Endothelial cell of umbilical vein (primary cell): ENCODE results near the gene TSC22D3. TPM values are rescaled to one million over a fixed set of nuclear protein-coding genes. Genes with fewer than 3 reads are reported as not detected.

ENCODE experiments used
- BruUV-seq: library from RNA; stranded (reverse); fragments of 400-500 nt; replicated peaks from 2 replicates; lab custom pipeline; 2021; lab: Mats Ljungman, UMichigan
- CTCF ChIA-PET: fragments of 300-600, 350-600 bp; sonication (Branson Sonifier 250); formaldehyde crosslinking; loops from one replicate; lab custom pipeline; 2021; ENCODE audit warnings: antibody characterized with exemption, inconsistent platforms; lab: Charles Lee
- POLR2A ChIA-PET: fragments of 300-600, 350-600 bp; sonication (Branson Sonifier 250); formaldehyde crosslinking; loops from one replicate; lab custom pipeline; 2021; ENCODE audit warnings: antibody characterized with exemption, inconsistent platforms; lab: Charles Lee
- DNase-seq: peaks from one replicate; pipeline ENCODE4 v3.0.0-alpha.2; 2011; ENCODE audit warnings: low read depth, low spot score
- FAIRE-seq: peaks from 2 replicates; lab custom pipeline; 2011; peaks lifted over from hg19 to GRCh38; lab: Jason Lieb, UNC
- H2AFZ ChIP-seq: 2 replicates; pipeline ENCODE4 v1.6.0; 2012; ENCODE audit warnings: low read depth, low read length, control low read depth, inconsistent platforms
- H3K27ac ChIP-seq: 2 replicates; pipeline ENCODE4 v1.5.1; 2011; ENCODE audit warnings: low read depth, mild to moderate bottlenecking, control low read depth, low read length, moderate library complexity; ENCODE audit not compliant: insufficient read depth
- H3K27me3 ChIP-seq, 2 experiments: 2 replicates each; pipeline versions ENCODE4 v1.6.0 to v1.6.1; 2011; ENCODE audit warnings: low read length in 2 of 2, mixed read lengths in 1 of 2; ENCODE audit not compliant: control insufficient read depth in 2 of 2, insufficient read depth in 2 of 2
- H3K36me3 ChIP-seq, 2 experiments: 2 replicates in 1 of 2; 3 replicates in 1 of 2; pipeline ENCODE4 v1.5.1; 2011; ENCODE audit warnings: low read length in 2 of 2, mild to moderate bottlenecking in 1 of 2, moderate library complexity in 1 of 2; ENCODE audit not compliant: control insufficient read depth in 2 of 2, insufficient read depth in 2 of 2; ENCODE audit errors: extremely low read depth in 1 of 2
- H3K4me1 ChIP-seq: 3 replicates; pipeline ENCODE4 v1.5.1; 2011; ENCODE audit warnings: mild to moderate bottlenecking, low read length; ENCODE audit not compliant: control insufficient read depth, insufficient read depth; ENCODE audit errors: extremely low read depth
- H3K4me2 ChIP-seq: 2 replicates; pipeline ENCODE4 v1.6.1; 2011; ENCODE audit warnings: low read length, control low read depth, mixed read lengths; ENCODE audit not compliant: insufficient read depth
- H3K4me3 ChIP-seq, 3 experiments: fragments of 200-600 bp in 1 of 3; sonication (generic), shearing (Covaris generic) in 1 of 3; replicated peaks in 1 of 3; 2 replicates each; pipeline ENCODE4 v1.5.1; 2011 to 2016; ENCODE audit warnings: control low read depth in 3 of 3, low read length in 3 of 3, mild to moderate bottlenecking in 2 of 3, inconsistent platforms in 1 of 3, low read depth in 1 of 3, moderate library complexity in 1 of 3; ENCODE audit not compliant: insufficient read depth in 1 of 3
- H3K79me2 ChIP-seq: 2 replicates; pipeline ENCODE4 v1.6.0; 2012; ENCODE audit warnings: low read length, inconsistent platforms; ENCODE audit not compliant: control insufficient read depth, insufficient read depth
- H3K9ac ChIP-seq: replicated peaks from 2 replicates; pipeline ENCODE3; 2011; ENCODE audit warnings: low read length, control low read depth; ENCODE audit not compliant: insufficient read depth; ENCODE audit errors: extremely low read depth
- H3K9me1 ChIP-seq: replicated peaks from 3 replicates; pipeline ENCODE4 v1.6.0; 2011; ENCODE audit warnings: mild to moderate bottlenecking, low read length; ENCODE audit not compliant: control insufficient read depth, insufficient read depth; ENCODE audit errors: extremely low read depth
- H3K9me3 ChIP-seq: replicated peaks from 2 replicates; pipeline ENCODE4 v1.5.1; 2012; ENCODE audit warnings: low read length, inconsistent platforms; ENCODE audit not compliant: control insufficient read depth, insufficient read depth
- H4K20me1 ChIP-seq: replicated peaks from 2 replicates; pipeline ENCODE3; 2011; ENCODE audit warnings: mild to moderate bottlenecking, low read length; ENCODE audit not compliant: control insufficient read depth, insufficient read depth; ENCODE audit errors: extremely low read depth
- FOS ChIP-seq: IDR thresholded peaks from 2 replicates; pipeline ENCODE4 v1.6.1; 2011; ENCODE audit warnings: mild to moderate bottlenecking, low read length, moderate library complexity, borderline replicate concordance; ENCODE audit not compliant: insufficient read depth
- POLR2A ChIP-seq: IDR thresholded peaks from 2 replicates; pipeline ENCODE4 v1.6.1; 2012; ENCODE audit warnings: low read depth, mild to moderate bottlenecking, control low read depth, low read length
- dilution Hi-C: fragments of 300-500 bp; cut with MboI; formaldehyde crosslinking; loops from one replicate; pipeline ENCODE4 v1.15.0; 2019; ENCODE audit warnings: low sequenced_read_pairs; ENCODE audit not compliant: extremely low pct_ligation_motif_present
- intact Hi-C: fragments of 100-400 bp; cut with micrococcal nuclease; formaldehyde crosslinking; loops from one replicate; pipeline ENCODE4 v1.10.0; 2022
- polyA plus RNA-seq, 4 experiments: library from polyadenylated mRNA; depleted of rRNA in 3 of 4; stranded (reverse) in 3 of 4; unstranded in 1 of 4; fragments of >200 nt; gene quantifications; 2 replicates each; pipeline versions ENCODE4 v1.2.1 to v1.2.3, GENCODE V29; 2011 to 2012; ENCODE audit warnings: missing spikeins in 1 of 4
- total RNA-seq: library from RNA; stranded (reverse); gene quantifications from 2 replicates; pipeline ENCODE4 v1.2.3, GENCODE V29; 2021
- TF ChIP-seq, protein P1 (sequence below), 2 donors: IDR thresholded peaks; 1 replicate in 1 of 2; 2 replicates in 1 of 2; pipeline ENCODE4 v1.5.1; 2011; ENCODE audit warnings: low read length in 2 of 2, mild to moderate bottlenecking in 2 of 2, moderate library complexity in 2 of 2, control low read depth in 1 of 2, inconsistent platforms in 1 of 2, low read depth in 1 of 2; ENCODE audit not compliant: insufficient read depth in 1 of 2; ENCODE audit errors: extremely low read depth in 1 of 2

TSC22D3 gene
- total and polyA plus RNA-seq, 2 donors (not counting 3 experiments of a cell fraction or from before 2014, with no cell fraction given) = 21.1 to 37.4 TPM

GRCh38 chrX:107715331-107716117, 60.1 kb downstream of the TSC22D3 start:
- Histone ChIP-seq H2AFZ (no peak overlapping the region), H3K9ac (peak overlapping the region; percentile 92), H3K4me2 (peak overlapping the region; percentile 41), H3K4me3 (peak overlapping the region; percentile 71 to 84 (median 77)), H4K20me1 (no peaks in the 10 kb centered on the region), H3K4me1 (peaks cover 19% of the 10 kb centered on the region), H3K79me2 (peaks cover 14% of the 10 kb centered on the region), H3K9me3 (no peaks in the 10 kb centered on the region), H3K27me3 (no peaks in the 10 kb centered on the region), H3K27ac (peak overlapping the region; percentile 70), H3K36me3 (peaks cover 0 to 4% of the 10 kb centered on the region in 2 experiments), H3K9me1 (no peaks in the 10 kb centered on the region)
- no peak for DNase-seq
- TF ChIP-seq POLR2A (no peak), FOS (no peak)
- TF ChIP-seq, protein P1, sequence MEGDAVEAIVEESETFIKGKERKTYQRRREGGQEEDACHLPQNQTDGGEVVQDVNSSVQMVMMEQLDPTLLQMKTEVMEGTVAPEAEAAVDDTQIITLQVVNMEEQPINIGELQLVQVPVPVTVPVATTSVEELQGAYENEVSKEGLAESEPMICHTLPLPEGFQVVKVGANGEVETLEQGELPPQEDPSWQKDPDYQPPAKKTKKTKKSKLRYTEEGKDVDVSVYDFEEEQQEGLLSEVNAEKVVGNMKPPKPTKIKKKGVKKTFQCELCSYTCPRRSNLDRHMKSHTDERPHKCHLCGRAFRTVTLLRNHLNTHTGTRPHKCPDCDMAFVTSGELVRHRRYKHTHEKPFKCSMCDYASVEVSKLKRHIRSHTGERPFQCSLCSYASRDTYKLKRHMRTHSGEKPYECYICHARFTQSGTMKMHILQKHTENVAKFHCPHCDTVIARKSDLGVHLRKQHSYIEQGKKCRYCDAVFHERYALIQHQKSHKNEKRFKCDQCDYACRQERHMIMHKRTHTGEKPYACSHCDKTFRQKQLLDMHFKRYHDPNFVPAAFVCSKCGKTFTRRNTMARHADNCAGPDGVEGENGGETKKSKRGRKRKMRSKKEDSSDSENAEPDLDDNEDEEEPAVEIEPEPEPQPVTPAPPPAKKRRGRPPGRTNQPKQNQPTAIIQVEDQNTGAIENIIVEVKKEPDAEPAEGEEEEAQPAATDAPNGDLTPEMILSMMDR (IDR thresholded peaks at IDR 0.05; ENCODE audit: extremely low read depth in 1 of 2, insufficient read depth in 1 of 2, low read depth in 1 of 2, low read length in 2 of 2) = no peak
- TSS peak; percentile 23 for BruUV-seq
- ChIA-PET CTCF (interaction anchor here (1.5 to 8.3 kb wide), 9 partner anchors 11 to 61 kb away, joined by 4 to 142 read pairs (median 15); partner anchors contain the start of genes NCBP2L and TSC22D3), POLR2A (interaction anchor here (0.8 to 4.3 kb wide), 5 partner anchors 16 to 60 kb away, joined by 3 to 40 read pairs (median 8); partner anchors contain the start of gene TSC22D3)
- peak; percentile 21 for FAIRE-seq
- intact Hi-C loops = loop anchor here (10.0 kb wide), 1 partner anchor 309 kb away; no protein-coding TSS in a partner anchor
- dilution Hi-C loops = no loop called here
